ENCODE results near the gene FGF3. TPM values are rescaled to one million over a fixed set of nuclear protein-coding genes. Genes with fewer than 3 reads are reported as not detected.

The FGF3 gene
- total and polyA plus RNA-seq, 2 experiments from 2014 or later = not detected

DNA sequence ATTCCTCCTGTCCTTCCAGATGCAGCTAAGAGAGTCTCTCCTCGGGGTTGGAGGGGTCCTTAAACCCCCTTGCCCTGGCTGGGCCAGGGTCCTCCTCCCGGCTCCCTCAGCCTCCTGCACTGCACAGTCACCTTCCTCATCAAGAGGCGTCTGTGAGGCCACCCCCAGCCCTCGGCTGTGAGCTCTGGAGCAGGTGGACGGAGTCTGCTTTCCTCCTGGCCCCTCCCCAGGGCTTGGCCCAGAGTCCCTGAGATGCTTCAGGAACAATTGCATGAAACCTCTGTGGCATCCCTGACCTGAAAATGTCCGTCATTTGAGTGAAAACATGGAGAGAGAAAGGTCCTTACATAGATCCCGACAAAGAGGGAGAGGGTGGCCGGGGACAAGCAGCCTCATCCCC lies 6.7 kb upstream of the FGF3 start:
- Histone ChIP-seq H3K9me3 (ENCODE audit: low read depth) (no peaks in the 10 kb centered on the region), H2AFZ (no peak overlapping the region), H3F3A (ENCODE audit: insufficient read depth) (no peaks in the 10 kb centered on the region), H3K27me3 (replicated peaks; ENCODE audit: insufficient read depth) (peaks cover 19% of the 10 kb centered on the region), H3K9ac (no peak overlapping the region), H3K4me3 (no peak overlapping the region), H3K4me2 (ENCODE audit: unreplicated experiment) (no peak overlapping the region), H3K4me1 (ENCODE audit: insufficient read depth) (no peaks in the 10 kb centered on the region), H3K27ac (no peak overlapping the region), H3K9me2 (ENCODE audit: insufficient read depth) (no peaks in the 10 kb centered on the region), H3K36me3 (ENCODE audit: low read depth) (no peaks in the 10 kb centered on the region), H4K20me1 (ENCODE audit: insufficient read depth) (no peaks in the 10 kb centered on the region), H3K79me2 (ENCODE audit: insufficient read depth) (no peaks in the 10 kb centered on the region)
- 31 to 37% methylated on average over 8 of the region's 8 CpGs for WGBS, 2 experiments (ENCODE audit: low coverage in 1 of 2, low lambda C conversion rate in 2 of 2, missing lambda C conversion rate in 2 of 2)
- TF ChIP-seq EZH2phosphoT487 (IDR thresholded peaks at IDR 0.05; ENCODE audit: insufficient read depth, low read depth) (no peak), EZH2 (IDR thresholded peaks at IDR 0.05; ENCODE audit: insufficient read depth, poor library complexity, severe bottlenecking) (no peak)
- DNase-seq = no peak
- in situ Hi-C loops (cut with MboI) = no loop called here

DNA sequence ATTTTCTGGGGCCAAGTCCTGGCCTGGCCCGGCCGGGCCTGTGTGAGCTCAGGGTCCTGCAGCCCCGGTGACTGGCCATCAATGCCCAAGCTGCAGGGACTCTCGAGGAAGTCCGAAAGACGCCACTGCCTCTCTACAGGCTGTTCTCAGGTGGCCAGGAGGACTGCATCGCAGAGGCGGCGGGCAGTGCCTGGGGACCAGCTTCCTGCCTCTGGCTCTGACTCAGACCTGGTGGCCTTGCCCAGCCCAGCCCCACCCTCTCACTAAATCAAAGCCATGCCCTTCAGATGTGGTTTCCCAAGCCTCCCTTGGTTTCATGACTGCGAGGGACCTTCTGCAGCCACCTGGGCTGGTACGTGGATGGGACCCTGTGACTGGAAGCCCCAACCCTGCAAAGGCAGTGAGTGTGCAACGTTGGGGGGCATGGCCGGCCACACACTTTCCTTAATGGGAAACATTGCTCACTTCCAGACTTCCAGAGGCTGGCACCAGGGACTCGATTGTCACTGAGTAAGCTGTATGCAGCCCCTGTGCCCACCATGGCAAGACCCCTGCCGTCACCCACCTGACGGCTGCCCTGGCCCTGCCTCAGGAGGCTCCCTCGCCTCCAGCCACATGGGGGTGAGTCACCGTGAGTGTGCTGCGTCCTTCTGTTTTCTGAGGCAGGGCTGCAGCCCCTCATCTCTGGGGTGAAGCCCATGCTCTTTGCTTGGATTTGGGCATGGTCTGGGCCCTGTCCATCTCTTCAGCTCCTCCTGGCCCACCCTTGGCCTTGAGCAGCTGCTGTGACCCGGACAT lies 6.0 kb upstream of the FGF3 start:
- Histone ChIP-seq H2AFZ (no peak overlapping the region), H3K27me3 (replicated peaks; ENCODE audit: insufficient read depth) (peaks cover 19% of the 10 kb centered on the region), H3K27ac (no peak overlapping the region), H3K9me2 (ENCODE audit: insufficient read depth) (no peaks in the 10 kb centered on the region), H4K20me1 (ENCODE audit: insufficient read depth) (no peaks in the 10 kb centered on the region), H3K9ac (no peak overlapping the region), H3K9me3 (ENCODE audit: low read depth) (no peaks in the 10 kb centered on the region), H3K4me2 (ENCODE audit: unreplicated experiment) (no peak overlapping the region), H3K4me1 (ENCODE audit: insufficient read depth) (no peaks in the 10 kb centered on the region), H3K36me3 (ENCODE audit: low read depth) (no peaks in the 10 kb centered on the region), H3K4me3 (no peak overlapping the region), H3K79me2 (ENCODE audit: insufficient read depth) (no peaks in the 10 kb centered on the region), H3F3A (ENCODE audit: insufficient read depth) (no peaks in the 10 kb centered on the region)
- peak; percentile 25 for DNase-seq
- in situ Hi-C loops (cut with MboI) = no loop called here
- 49% methylated on average over 17 to 20 of the region's 20 CpGs for WGBS, 2 experiments (ENCODE audit: low coverage in 1 of 2, low lambda C conversion rate in 2 of 2, missing lambda C conversion rate in 2 of 2)
- no peak for TF ChIP-seq EZH2phosphoT487 (IDR thresholded peaks at IDR 0.05; ENCODE audit: insufficient read depth, low read depth)

DNA sequence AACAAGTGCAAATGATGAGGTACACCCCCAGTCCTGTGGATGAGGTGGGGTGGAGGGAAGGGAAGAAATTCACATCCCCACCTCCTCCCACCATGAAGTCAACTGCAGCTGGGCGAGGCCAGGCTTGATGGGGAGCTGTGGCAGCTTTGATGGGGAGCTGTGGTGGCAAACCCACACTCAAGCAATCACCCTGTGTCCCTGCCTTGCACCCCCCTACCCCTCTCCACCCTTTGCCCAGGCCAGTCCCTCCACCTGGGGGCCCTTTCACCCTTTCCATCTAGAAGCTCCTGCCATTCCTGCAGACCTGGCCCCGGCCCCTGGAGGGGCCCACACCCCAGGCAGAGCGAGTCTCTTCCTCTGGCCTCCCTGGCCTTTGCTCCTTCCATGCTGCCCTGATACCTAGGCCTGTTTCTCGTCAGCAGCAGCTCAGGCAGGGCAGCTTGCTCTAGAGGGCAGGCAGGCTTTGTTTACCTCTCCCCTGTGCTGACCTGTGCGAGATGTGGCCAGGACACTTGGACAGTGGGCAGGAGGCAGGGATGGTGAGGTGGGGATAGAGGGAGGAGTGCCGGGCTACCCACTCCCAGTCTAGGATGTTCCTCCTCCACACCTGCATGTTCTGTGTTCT lies 4.5 kb upstream of the FGF3 start:
- H3K4me2 ChIP-seq (ENCODE audit: unreplicated experiment) = no peak overlapping the region
- H3K27me3 ChIP-seq (replicated peaks; ENCODE audit: insufficient read depth) = peaks cover 29% of the 10 kb centered on the region
- H2AFZ ChIP-seq = no peak overlapping the region
- no peaks in the 10 kb centered on the region for H3K36me3 ChIP-seq (ENCODE audit: low read depth)
- H3F3A ChIP-seq (ENCODE audit: insufficient read depth) = no peaks in the 10 kb centered on the region
- H3K9me2 ChIP-seq (ENCODE audit: insufficient read depth) = no peaks in the 10 kb centered on the region
- no peaks in the 10 kb centered on the region for H3K4me1 ChIP-seq (ENCODE audit: insufficient read depth)
- TF ChIP-seq EZH2phosphoT487 (IDR thresholded peaks at IDR 0.05; ENCODE audit: insufficient read depth, low read depth) = no peak
- TF ChIP-seq EZH2 (IDR thresholded peaks at IDR 0.05; ENCODE audit: insufficient read depth, poor library complexity, severe bottlenecking) = no peak
- 6 to 13% methylated on average over 6 of the region's 6 CpGs for WGBS, 2 experiments (ENCODE audit: low coverage in 1 of 2, low lambda C conversion rate in 2 of 2, missing lambda C conversion rate in 2 of 2)
- no peaks in the 10 kb centered on the region for H3K9me3 ChIP-seq (ENCODE audit: low read depth)
- H3K79me2 ChIP-seq (ENCODE audit: insufficient read depth) = no peaks in the 10 kb centered on the region
- no peak overlapping the region for H3K27ac ChIP-seq
- no peak overlapping the region for H3K9ac ChIP-seq
- no peaks in the 10 kb centered on the region for H4K20me1 ChIP-seq (ENCODE audit: insufficient read depth)
- DNase-seq = no peak
- H3K4me3 ChIP-seq = no peak overlapping the region
- in situ Hi-C loops (cut with MboI) = no loop called here

DNA sequence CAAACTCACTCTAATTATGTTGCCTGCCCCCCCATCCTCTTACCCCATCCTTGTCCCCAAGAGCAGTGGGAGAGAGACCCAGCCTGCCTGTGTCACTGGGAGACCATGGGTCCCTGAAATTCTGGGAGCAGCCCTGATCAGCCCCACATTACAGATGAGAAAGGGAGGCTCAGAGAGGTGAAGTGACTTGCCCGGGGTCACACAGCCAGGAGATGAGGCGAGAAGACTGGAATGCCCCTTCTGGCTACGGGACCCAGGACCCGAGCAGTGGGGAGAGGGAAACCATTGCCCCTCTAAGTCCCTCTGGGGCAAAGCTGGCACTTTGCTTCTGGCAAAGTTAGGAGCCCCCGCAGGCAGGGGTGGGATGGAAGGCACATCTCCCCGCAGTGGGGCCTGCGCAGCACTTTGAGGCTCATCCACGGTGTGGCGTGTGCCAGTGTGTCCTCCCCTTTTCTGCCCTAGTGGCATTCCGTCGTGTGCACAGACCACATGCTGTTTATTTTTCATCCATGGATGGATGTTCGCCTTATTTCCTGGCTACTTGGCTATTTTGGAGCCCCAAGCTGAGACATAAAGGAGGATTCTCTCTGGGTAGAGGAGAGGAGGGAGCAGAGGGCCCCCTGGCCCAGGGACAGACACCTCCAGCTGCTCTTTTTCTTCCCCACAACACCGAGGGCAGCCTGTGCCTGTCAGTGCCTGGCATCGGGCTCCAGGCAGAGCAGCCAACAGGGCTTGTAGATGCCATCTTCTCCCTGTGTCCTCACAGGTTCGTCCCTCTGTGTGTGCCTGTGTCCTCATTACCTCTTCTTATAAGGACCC lies 3.7 kb upstream of the FGF3 start:
- Histone ChIP-seq H3K27ac (no peak overlapping the region), H3K4me3 (no peak overlapping the region), H3K79me2 (ENCODE audit: insufficient read depth) (no peaks in the 10 kb centered on the region), H3K4me2 (ENCODE audit: unreplicated experiment) (no peak overlapping the region), H3K27me3 (replicated peaks; ENCODE audit: insufficient read depth) (peaks cover 32% of the 10 kb centered on the region), H3K36me3 (ENCODE audit: low read depth) (no peaks in the 10 kb centered on the region), H3K9me2 (ENCODE audit: insufficient read depth) (no peaks in the 10 kb centered on the region), H3F3A (ENCODE audit: insufficient read depth) (no peaks in the 10 kb centered on the region), H2AFZ (no peak overlapping the region), H3K4me1 (ENCODE audit: insufficient read depth) (no peaks in the 10 kb centered on the region), H3K9me3 (ENCODE audit: low read depth) (no peaks in the 10 kb centered on the region), H4K20me1 (ENCODE audit: insufficient read depth) (no peaks in the 10 kb centered on the region), H3K9ac (no peak overlapping the region)
- TF ChIP-seq EZH2 (IDR thresholded peaks at IDR 0.05; ENCODE audit: insufficient read depth, poor library complexity, severe bottlenecking) (no peak), EZH2phosphoT487 (IDR thresholded peaks at IDR 0.05; ENCODE audit: insufficient read depth, low read depth) (no peak)
- in situ Hi-C loops (cut with MboI) = no loop called here
- 38 to 49% methylated on average over 15 of the region's 15 CpGs for WGBS, 2 experiments (ENCODE audit: low coverage in 1 of 2, low lambda C conversion rate in 2 of 2, missing lambda C conversion rate in 2 of 2)
- DNase-seq = no peak

Measured in GM23248 (cell line).